Activated B cell treated with CpG ODN at 0.5 μM for 24 hours (primary cell): Measurements from ENCODE around the gene HHLA2. TPM values are rescaled to one million over a fixed set of nuclear protein-coding genes. Genes with fewer than 3 reads are reported as not detected.

Experiments
- ATAC-seq: fragments of 200-7000 bp; cut with Tn5 transposase; one replicate; pipeline ENCODE4 v1.10.0; 2021; ENCODE audit warnings: low read depth, mild to moderate bottlenecking, moderate library complexity
- CTCF ChIA-PET: fragments of 350-600 bp; sonication (Branson Sonifier 250); formaldehyde crosslinking; loops from one replicate; lab custom pipeline; 2021; ENCODE audit warnings: antibody characterized with exemption; lab: Charles Lee
- POLR2A ChIA-PET: fragments of 350-600 bp; sonication (Branson Sonifier 250); formaldehyde crosslinking; loops from one replicate; lab custom pipeline; 2021; ENCODE audit warnings: antibody characterized with exemption; lab: Charles Lee
- DNase-seq: peaks from one replicate; pipeline ENCODE4 v3.0.0; 2022
- H3K27ac Mint-ChIP-seq: one replicate; pipeline ENCODE4 v1.8.0; 2020; ENCODE audit warnings: mixed read lengths
- H3K27me3 Mint-ChIP-seq: one replicate; pipeline ENCODE4 v1.8.0; 2021; ENCODE audit warnings: mixed read lengths
- H3K36me3 Mint-ChIP-seq: one replicate; pipeline ENCODE4 v1.8.0; 2021; ENCODE audit warnings: low read depth, mixed read lengths
- H3K4me1 Mint-ChIP-seq: one replicate; pipeline ENCODE4 v1.8.0; 2021; ENCODE audit warnings: mixed read lengths
- H3K4me3 Mint-ChIP-seq: one replicate; pipeline ENCODE4 v1.8.0; 2020; ENCODE audit warnings: mild to moderate bottlenecking, mixed read lengths
- H3K9me3 Mint-ChIP-seq: one replicate; pipeline ENCODE4 v1.8.0; 2020; ENCODE audit warnings: mixed read lengths
- intact Hi-C: fragments of 100-400 bp; cut with micrococcal nuclease; formaldehyde crosslinking; loops from one replicate; pipeline ENCODE4 v1.15.1; 2024
- total RNA-seq: library from RNA; stranded (reverse); gene quantifications from 2 replicates; pipeline ENCODE4 v1.2.3, GENCODE V29; 2022
- TF ChIP-seq, protein P1 (sequence below): fragments of 200-600 bp; IDR thresholded peaks from one replicate; pipeline ENCODE4 v1.8.0; 2022; ENCODE audit warnings: antibody characterized with exemption, mild to moderate bottlenecking

Gene HHLA2
- total RNA-seq, 1 donor from 2014 or later = 1.00 TPM

DNA sequence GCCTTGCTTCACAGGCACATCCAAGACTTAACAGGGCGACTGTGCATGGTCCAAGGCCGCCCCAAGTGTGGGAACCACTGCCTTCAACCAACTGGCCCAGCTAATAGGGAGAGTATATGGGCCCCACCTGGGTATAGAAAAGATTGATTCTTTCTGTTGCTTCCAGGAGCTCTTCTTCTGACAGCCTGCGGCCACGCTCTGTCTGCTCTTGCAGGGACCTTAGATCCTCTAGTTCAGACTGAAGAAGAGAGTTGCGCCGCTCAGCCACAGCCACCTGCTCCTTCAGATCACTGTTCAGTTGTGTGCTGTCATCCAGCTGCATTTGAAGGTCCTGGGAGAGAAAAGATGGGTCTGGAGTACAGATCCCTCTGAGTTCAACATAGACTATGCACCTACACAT lies 102.2 kb downstream of the HHLA2 start:
- DNase-seq (no peak), ATAC-seq (no peak)
- Mint-ChIP-seq H3K27me3 (no peaks in the 10 kb centered on the region), H3K4me3 (no peak overlapping the region), H3K36me3 (no peaks in the 10 kb centered on the region), H3K4me1 (no peaks in the 10 kb centered on the region), H3K9me3 (peaks cover 6% of the 10 kb centered on the region), H3K27ac (no peak overlapping the region)
- POLR2A ChIA-PET = no interaction called here
- TF ChIP-seq, protein P1, sequence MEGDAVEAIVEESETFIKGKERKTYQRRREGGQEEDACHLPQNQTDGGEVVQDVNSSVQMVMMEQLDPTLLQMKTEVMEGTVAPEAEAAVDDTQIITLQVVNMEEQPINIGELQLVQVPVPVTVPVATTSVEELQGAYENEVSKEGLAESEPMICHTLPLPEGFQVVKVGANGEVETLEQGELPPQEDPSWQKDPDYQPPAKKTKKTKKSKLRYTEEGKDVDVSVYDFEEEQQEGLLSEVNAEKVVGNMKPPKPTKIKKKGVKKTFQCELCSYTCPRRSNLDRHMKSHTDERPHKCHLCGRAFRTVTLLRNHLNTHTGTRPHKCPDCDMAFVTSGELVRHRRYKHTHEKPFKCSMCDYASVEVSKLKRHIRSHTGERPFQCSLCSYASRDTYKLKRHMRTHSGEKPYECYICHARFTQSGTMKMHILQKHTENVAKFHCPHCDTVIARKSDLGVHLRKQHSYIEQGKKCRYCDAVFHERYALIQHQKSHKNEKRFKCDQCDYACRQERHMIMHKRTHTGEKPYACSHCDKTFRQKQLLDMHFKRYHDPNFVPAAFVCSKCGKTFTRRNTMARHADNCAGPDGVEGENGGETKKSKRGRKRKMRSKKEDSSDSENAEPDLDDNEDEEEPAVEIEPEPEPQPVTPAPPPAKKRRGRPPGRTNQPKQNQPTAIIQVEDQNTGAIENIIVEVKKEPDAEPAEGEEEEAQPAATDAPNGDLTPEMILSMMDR = no peak
- CTCF ChIA-PET = no interaction called here
- intact Hi-C loops = no loop called here

DNA sequence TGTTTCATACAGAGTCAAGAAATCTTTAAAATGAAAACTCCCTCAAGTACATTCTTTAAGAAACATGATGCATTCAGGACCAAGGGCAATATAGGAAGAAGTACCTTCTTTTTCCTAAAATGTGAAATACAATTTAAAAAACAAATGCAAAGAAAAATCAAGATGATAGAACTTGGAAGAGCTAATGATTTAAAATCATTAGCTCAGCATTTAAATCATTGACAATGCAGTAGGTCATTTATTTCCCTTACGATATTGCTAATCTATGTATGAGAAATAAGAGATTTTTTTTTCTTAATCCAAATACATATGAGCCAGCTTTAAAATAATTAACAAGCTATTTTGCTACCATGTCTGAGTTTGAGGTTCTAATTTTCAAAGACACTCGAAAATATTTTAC lies 105.5 kb downstream of the HHLA2 start:
- DNase-seq (no peak), ATAC-seq (no peak)
- intact Hi-C loops = loop anchor here (10.0 kb wide), 1 partner anchor 967 kb away; no protein-coding TSS in a partner anchor
- H3K9me3 Mint-ChIP-seq = peaks cover 6% of the 10 kb centered on the region
- no peaks in the 10 kb centered on the region for H3K27me3 Mint-ChIP-seq
- TF ChIP-seq, protein P1 = no peak
- H3K4me1 Mint-ChIP-seq = peaks cover 6% of the 10 kb centered on the region
- ChIA-PET CTCF (interaction anchor here (1.0 kb wide), 1 partner anchor 60 kb away, joined by 3 read pairs; no protein-coding TSS in a partner anchor), POLR2A (interaction anchor here (0.6 kb wide), 1 partner anchor 177 kb away, joined by 4 read pairs; no protein-coding TSS in a partner anchor)
- no peaks in the 10 kb centered on the region for H3K36me3 Mint-ChIP-seq
- H3K27ac Mint-ChIP-seq = no peak overlapping the region
- H3K4me3 Mint-ChIP-seq = no peak overlapping the region

DNA sequence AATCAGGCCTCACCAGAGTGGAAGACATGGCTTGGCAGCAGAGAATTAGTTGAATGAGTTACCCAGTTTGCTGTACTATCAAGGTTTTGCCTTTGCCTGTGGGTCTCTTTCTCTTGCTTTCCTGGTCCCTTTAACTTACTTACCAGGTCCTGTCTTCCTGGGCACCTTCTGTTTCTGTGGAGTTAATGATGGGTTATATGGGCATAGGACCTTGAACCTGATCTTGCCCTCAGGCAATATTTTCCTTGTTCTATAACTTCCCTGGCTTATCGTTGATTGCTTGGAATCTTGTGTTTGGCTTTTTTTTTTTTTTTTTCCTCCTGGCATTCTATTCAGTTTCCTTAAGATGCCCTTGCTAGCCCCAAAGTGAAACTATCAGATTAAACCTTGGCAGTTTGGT lies 106.8 kb downstream of the HHLA2 start:
- no peak overlapping the region for H3K4me3 Mint-ChIP-seq
- intact Hi-C loops = loop anchor here (10.0 kb wide), 1 partner anchor 968 kb away; no protein-coding TSS in a partner anchor
- H3K9me3 Mint-ChIP-seq = peaks cover 6% of the 10 kb centered on the region

DNA sequence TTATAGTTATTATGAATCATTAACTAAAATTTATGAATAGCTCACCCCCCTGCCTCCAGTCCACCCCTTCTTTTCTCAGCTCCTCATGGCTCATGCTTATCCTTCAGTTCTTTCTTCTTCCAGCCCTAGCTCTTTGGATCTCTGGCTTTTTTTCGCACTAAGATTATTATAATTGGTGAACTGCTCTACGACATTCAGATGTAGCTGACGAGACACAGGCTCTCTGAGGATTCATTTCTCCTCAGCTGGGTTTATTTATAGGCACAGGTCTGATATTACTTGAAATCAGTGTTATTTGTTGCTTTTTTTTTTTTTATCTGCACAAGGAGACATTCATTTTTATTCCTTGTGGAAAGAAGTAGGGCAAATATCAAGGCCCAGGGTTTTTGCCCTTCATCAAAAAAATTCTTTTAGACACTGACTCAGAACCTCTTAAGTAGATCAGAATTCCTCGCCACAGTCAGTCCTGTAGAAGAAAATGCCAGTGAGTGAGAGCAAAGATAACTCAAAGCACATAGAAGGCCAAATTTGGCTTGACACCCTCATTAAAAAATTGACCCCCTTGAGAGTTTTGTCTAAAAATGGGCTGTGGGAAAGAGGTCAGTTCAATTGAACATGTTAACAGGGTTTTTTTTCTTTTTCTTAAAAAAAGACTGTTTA lies 107.5 kb downstream of the HHLA2 start:
- DNase-seq = no peak
- H3K36me3 Mint-ChIP-seq = no peaks in the 10 kb centered on the region

More for the DNA sequence above, 106.8 kb downstream of the HHLA2 start:
- peaks cover 20% of the 10 kb centered on the region for H3K4me1 Mint-ChIP-seq
- H3K27ac Mint-ChIP-seq = no peak overlapping the region
- no peak for ATAC-seq
- no peaks in the 10 kb centered on the region for H3K27me3 Mint-ChIP-seq
- no peaks in the 10 kb centered on the region for H3K36me3 Mint-ChIP-seq
- CTCF ChIA-PET = interaction anchor here (0.9 kb wide), 1 partner anchor 18 kb away, joined by 3 read pairs; no protein-coding TSS in a partner anchor
- POLR2A ChIA-PET = interaction anchor here (0.6 kb wide), 2 partner anchors 329 to 743 kb away, joined by 3 to 6 read pairs; no protein-coding TSS in a partner anchor
- DNase-seq = no peak
- TF ChIP-seq, protein P1 = no peak

More for the DNA sequence above, 107.5 kb downstream of the HHLA2 start:
- TF ChIP-seq, protein P1 = no peak
- no peak overlapping the region for H3K4me3 Mint-ChIP-seq
- intact Hi-C loops = loop anchor here (10.0 kb wide), 1 partner anchor 969 kb away; no protein-coding TSS in a partner anchor
- H3K27ac Mint-ChIP-seq = no peak overlapping the region
- peaks cover 26% of the 10 kb centered on the region for H3K4me1 Mint-ChIP-seq
- H3K9me3 Mint-ChIP-seq = peaks cover 6% of the 10 kb centered on the region
- POLR2A ChIA-PET = interaction anchor here (0.6 kb wide), 2 partner anchors 74 to 743 kb away, joined by 4 to 6 read pairs; no protein-coding TSS in a partner anchor
- H3K27me3 Mint-ChIP-seq = no peaks in the 10 kb centered on the region
- CTCF ChIA-PET = interaction anchor here (2.2 kb wide), 1 partner anchor 466 kb away, joined by 18 read pairs; no protein-coding TSS in a partner anchor
- ATAC-seq = no peak
